Iris pigment epithelial cell (primary cell): ENCODE results near the gene MYO5B.
"Not testable (repeated sequence)": the region's sequence is repeated elsewhere in the genome, so short reads cannot be mapped to it uniquely, and the experiment has no call there.

Experiments
- DNase-seq: peaks from one replicate; pipeline ENCODE4 v3.0.0-alpha.2; 2011; ENCODE audit warnings: low read depth

MYO5B gene

DNA sequence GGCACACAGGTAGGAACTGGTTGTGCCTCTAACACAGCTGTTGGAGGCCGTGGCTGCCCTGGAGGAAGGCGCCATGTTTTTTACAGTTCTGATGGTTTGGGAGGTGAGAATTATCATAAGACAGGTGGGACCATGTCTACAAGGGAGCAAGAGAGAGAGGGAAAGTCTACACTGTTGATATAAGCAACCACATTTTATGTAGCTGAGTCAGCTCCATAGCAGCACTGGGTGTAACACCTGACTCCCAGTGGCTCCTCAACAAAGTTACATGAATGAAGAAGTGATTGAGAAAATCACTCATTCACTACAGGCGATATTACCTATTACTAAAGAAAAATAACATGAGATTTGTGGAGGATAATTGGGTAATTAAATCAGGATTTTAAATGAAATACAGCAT lies 340.3 kb downstream of the MYO5B start:
- no peak for DNase-seq

DNA sequence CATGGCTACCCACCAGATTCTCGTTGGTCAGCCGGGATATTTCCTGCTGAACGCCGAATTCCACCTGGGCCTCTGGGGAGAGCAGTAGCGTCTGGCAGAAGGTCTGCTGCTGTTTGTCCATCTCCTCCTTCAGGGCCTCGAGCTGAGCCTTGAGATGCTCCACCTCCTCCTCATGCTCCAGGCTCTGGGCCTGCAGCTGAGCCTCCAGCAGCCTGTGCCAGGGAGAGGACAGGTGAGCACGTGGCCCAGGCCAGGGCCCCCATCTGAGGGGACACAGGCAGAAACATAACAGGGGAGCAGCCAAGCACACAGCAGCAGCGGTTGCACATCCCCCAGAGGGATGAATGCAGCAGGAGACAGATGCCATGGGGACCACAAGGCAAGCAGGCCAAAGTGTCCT lies 341.5 kb downstream of the MYO5B start:
- no peak for DNase-seq

DNA sequence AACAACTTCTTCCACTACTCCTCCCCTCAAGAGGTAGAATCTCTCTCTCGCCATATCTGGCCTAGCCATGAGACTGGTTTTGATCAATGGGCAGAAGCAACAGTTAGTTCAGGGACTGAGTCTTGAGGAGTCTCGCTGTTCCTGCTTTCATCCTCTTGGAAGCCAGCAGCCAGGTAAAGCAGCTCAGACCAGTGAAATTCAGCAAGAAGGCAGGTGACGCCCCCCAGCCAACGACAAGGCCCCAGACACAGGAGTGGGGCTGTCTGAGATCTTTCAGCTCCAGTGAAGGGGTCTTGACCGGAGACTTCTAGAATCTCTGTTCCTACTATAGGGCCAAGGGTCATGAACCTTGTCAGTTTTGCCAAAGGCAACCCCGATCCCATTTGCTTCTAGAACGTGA lies 341.9 kb downstream of the MYO5B start:
- no peak for DNase-seq

DNA sequence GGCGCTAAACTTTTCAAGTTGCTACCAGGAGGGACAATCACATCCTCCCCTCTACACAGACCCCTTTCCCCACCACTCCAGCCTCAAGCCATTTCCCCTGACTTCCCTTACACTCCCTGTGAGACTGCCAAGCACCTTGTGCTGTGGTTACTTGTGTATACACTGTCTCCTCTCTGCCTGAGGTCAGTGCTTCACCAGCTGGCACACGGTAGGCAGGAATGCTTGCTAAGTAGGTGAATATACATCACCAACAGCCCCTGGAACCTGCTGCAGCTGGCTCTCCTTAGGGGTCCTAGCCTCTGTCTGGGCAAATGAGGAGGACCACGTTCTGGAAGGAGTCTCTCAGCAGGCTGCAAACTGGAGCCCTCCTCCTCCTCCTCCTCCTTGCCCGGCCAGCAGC lies 343.3 kb downstream of the MYO5B start:
- no peak for DNase-seq

DNA sequence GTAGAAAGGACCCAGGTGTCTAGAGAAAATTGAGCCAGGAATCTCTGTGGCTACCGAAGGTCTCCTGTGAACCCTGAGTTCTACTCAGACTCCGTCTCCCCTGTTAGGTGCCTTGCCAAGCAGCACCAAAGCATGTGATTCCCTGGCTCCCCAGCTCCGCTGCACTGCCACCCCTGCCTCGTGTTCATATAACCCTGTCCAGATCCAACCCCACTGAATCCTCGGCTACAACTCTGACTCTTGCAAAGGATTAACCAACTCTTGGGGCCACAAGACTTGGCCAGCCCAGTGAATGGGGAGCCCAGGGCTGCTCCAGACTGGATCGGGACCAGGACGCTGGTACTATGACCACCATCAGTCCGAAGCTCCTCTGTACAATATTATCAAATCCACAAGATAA lies 344.3 kb downstream of the MYO5B start:
- no peak for DNase-seq

DNA sequence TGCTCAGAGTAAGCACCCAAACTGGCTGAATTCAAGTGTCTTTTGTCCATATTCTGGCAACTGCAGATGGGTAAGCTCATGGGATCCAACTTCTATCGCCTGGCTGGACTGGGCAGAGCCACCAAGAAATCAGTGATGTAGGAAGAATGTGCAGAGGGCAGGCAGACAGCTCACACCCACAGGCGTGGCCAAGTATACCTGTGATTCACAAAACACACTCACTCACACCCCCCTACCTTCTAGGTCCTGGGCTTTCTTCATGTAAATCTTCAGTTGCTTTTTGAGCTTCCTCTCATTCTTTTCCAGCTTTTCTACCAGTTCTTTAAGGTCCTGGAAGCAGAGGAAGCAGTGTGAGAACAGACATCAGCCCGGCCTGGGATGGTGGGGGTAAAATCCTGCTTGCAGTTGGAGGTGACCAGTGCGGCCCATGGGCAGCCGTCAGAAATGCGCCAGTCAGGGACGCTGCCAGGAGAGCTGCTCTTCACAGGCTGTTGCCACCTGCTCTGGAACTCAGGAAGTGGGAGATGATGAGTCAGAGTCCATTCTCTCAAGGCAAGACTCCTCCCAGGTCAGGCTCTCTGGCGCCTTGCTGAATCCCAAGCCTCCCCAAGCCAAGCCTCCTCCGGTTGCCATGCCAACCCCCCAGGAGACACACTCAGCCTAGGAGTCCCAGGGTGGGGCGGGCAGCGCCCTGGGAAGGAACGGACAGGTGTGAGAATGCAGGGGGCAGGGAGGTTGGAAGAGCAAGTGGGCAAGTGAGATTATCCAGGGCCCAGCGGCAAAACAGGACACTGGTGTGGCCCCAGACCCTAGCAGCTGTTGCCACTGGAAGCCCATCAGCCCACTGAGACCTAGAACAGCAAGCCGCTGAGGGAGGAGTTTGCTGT lies 345.4 kb downstream of the MYO5B start:
- peak; percentile 93 for DNase-seq

DNA sequence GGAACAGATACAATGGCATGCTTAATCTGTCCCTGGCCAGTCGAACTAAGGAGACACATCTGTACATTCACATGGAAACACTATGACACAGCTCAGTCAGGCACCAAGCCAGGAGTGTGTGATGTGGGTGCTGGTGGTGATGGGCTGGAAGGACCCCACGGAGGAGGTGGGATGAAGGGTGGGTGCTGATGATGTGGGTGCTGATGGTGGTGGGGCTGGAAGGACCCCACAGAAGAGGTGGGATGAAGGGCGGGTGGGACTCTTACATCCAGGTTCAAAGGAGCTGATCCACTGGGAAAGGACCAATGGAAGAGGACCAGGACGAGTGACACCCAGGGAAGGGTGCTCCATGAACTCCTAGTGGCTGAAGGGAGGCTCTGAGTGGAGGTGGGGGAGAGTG lies 346.8 kb downstream of the MYO5B start:
- DNase-seq = no peak

DNA sequence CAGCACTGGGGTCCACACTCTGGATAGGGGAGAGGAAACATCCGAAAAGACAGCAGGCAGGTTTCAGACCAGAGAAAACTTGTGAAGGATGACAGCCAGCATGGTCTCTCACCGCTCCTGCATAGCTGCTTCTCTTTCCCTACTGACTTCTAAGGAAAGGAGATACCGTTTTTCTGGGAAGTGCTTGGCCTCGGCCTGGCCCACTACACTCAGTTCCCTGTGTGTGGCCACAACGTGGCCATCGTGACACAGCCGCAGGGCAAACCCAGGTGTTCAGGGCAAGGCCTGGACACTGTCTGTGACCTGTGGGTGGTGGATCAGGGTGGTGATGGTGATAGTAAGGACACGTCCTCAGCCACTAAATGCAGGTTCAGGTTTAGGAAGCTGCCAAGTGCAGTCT lies 347.4 kb downstream of the MYO5B start:
- no peak for DNase-seq

DNA sequence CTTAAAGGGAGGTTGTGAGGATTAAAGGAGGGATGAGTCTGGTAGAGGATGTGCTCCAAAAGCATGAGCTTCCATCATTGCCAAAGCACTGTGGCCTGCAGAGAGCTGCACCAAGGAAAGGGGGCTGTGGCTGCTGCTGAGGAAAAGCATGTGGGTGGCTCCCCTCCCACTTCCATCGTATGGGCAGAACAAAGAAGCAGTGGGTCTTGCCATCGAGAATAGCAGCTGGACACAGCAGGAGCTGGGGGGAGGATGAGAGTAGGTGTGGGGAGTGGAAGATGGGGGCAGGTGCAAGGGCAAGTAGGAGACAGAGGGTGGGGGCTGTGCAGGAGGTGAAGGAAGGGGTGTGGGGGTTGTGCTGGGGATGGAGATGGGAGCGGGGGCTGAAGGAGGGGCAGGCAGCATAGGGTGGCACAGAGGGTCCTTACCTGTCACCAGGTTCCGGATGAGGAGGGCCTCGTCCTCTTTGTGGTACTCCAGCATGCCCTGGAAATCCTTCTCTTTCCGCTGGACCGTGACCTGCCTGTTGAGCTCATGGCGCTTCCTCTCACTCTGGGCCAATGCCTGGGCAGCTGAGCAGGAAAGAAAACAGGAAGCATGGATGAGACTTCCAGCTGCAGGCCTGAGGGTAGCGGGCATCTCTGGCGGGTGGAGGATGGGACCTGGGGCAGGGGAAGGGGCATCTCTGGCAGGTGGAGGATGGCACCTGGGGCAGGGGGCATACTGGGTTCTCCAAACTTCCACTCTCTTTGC lies 348.1 kb downstream of the MYO5B start:
- DNase-seq = no peak

DNA sequence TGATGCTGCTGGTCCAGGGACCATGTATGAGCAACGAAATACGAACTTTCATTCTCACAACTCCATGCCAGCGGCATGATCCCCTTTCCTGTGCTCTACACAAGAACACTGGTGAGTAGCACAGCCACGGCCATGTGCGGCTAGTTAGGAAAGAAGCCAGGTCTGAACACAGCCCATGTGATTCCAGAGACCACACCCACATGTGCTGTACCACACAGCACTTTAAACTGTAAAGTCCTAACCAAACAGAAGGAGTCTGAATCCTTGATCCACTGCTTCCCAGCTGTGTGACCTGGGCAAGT lies 348.6 kb downstream of the MYO5B start:
- peak; percentile 62 for DNase-seq

DNA sequence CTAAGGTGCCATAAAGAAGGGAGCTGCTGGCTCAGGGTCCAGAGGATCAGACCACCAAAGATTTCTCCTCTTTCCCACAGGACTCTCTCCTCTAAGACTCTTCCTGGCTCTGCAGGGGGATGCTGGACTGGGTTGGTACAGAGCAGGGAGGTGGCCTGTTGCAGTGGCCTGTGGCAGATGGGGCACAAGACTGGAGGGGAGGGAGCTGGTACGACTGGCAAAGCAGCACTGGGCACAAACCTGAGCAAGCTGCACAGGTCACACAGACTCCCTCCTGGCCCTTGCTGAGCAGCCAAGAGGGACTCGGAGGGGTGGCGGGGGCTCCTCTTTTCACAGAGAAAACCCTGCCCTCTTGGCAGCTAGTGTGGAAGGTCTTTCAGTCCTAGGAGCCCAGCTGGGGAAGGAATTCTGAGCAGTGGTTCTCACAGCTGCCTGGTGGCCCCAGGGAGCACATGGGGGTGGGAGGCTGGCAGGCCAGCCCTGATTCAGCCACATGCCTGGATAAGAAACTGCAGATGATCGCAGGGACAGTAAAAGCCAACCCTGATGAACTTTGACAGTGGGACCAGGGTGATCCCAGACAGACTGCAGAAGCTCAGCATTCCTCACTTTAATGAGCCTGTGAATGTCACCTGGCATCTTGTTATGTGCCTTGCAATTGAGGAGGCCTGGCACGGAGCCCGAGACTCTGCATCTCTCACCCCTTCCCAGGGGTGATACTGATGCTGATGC lies 349.2 kb downstream of the MYO5B start:
- no peak for DNase-seq

DNA sequence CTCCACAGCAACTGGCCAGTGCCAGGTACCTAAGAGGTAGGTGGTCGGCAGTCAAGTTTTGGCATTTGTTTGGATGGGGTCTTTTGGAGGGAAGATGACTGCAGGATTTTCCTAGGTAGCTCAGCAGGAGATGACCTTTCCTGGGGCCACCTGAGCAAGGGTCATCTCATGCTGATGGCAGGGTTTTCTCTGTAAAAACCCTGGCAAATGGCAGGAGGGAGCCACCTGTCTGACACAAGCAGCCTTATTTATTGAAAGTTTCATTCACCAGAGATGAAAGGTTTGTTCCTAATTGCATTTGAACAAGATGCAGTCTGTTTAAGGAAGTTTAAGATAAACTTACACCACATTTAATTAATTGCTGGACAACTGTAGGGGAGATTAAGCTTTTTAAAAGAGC lies 350.0 kb downstream of the MYO5B start:
- no peak for DNase-seq

DNA sequence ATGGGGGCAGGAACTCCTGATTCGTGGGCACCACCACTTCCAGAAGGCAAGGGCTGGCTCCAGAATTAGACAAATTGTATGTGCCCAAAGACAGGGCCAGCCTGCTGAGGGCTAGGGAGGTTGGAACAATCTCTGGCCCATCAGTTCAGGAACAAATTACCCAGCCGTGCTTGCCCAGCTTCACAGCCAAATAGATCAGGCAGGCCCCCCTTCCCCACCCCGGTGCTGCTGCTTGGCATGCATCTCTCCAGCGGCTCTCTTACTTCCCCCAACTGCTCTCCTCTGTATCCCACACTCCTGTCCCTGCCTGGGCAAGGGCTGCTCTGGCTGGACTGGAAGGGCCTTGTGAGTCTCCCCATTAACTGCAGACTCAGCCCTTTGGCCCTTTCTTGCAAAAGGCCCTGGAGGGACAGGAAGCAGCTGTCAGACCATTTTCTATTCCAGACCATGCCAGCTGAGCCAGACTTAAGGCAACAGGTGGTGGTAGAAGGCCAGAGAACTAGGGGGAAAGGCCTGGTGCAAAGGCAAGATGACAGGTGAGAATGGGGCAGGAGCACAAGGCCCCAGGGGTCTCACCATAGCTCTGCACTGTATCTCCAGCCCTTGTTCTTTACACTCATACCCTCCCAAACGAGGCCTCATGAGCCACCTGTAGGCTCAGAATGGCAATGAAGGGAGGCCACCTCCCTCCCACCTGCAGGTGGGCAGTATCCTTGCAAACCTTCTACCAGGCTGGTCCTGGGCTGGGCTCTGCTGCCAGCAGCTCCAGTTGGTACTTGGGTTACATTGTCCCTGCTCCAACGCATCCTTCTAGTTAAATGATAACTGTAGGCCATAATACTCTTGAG lies 350.9 kb downstream of the MYO5B start:
- DNase-seq = no peak

DNA sequence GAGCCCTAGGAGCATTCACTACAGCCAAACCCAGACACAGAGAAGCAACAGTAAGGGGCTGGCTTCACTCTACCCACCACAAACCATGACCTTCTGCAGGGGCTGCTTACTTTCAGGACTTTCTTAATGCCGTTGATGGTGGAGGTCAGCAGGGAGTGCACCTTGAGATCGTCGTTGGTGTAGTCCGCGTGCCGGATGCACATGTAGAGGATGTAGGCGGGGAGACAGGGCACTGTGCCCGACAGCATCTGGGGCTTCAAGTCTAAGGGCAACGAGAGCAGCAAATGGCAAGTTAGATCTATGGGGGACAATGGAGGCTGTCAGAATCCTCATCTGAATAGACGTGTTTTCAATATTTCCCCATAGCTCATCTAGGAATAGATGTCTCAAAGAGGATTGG lies 351.8 kb downstream of the MYO5B start:
- DNase-seq = no peak

DNA sequence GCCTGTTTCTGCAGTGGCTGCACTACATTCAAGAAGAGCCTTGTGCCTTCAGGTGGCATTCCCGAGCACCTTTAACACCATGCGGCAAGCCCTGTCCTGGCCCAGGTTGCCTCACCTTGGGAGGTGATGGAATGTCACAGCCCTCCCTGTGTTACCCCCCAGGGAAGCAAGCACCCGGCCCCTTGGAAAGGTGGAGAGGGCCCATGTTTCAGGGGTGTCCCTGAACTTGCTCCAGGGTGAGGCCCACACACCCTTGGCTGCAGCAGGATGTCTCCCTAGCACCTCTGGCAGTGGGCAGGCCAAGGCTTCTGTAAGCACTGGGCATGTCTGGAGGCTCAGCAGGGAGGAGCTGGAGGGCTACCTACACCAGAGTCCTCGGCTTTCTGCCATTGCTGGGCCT lies 352.3 kb downstream of the MYO5B start:
- DNase-seq = no peak

DNA sequence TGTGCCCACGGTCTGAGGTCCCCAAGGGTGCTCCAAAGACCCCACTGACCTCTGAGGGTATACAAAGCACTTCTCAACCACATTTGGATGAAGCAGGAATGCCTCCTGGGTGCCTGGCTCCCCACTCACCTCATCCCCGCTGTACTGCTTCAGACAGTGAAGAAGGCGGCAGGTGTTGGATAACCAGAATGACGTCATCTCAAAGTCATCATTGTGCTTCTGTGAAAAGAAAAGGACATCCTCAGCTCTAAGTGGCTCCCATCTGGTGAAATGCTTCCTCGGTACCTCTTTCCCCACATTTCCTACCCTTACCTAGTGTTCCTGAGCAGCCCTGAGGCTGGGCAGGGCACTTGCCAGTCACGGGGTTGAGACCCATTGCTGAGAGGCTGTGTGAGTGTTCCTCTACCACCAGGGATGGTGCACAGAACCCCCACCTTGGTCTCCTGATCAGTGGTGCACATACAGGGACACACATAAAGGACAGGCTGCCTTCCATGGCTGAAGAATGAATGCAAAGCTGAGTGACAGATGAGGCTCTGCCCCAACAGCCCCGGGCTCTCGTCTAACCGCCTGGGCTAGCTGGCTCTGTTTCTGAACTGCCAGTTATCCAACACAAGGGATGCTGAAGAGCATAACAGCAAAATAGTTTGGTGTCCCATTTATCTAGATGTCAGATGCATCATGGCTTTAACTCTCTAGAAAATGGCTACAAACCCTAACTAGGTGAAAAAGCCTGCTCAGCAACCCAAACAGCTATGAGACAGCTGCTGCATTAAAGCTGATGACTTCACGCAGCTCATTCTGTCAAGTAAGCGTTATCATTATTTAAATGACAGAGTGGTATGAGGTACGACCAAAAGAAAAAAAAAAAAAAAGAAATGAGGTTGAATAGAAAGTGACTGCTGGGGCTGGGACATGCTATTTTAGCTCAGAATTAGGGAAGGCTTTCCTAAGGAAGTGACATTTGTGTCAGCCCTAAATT lies 353.4 kb downstream of the MYO5B start:
- DNase-seq = no peak

DNA sequence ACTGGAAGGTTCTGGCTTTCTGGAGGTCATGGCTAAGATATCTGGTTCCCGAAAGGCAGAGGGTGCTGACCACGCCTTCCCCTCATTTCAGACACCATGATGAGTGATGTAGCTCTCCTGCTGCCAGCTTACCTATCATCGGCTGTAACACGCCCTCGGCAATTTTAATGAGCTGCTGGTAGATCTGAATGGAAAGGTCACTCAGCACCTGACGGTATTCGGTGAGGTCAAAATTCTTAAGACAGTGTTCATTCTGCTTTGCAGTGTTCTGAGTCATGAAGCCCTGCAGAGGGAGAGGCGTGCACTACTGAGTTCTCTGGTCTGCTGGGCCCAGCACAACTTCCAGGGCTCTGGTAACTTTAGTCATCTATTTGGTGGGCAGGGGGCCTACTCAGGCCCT lies 355.9 kb downstream of the MYO5B start:
- peak; percentile 85 for DNase-seq

DNA sequence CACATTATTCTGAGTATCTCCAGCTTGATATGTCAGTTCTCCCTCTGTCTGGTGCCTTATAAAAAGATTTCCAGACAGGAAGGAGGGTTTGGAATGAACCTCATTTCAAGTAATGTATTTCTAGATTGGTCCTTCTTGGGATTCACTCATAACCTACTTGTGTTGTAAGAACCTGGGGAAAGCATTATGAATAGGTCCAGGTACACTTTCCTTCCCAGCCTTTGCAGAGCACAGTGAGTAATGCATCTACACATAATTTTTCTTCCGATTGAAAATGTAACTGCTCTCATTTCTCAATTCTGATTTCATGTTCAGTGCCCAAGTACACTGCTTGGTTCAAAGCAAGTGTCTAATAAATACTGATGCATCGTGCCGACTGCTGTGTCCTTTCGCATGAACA lies 356.6 kb downstream of the MYO5B start:
- no peak for DNase-seq

DNA sequence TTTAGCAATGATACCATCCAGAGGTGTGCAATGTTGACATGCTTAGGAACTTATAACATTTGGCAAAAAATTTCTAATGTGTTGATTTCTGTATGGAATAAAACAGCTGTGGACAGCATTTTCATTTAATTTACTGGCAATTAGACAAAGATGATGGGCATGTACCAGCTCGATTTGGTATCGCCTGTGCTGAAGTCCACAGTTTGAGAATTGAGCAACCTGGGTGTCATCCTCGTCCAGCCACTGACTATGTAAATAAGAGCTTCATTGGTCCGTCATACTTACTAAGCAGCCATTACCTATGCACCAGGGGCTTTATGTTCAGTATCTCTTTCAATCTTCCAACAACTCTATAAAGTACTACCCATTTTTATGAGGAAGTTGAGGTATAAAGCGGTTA lies 357.1 kb downstream of the MYO5B start:
- DNase-seq = no peak

DNA sequence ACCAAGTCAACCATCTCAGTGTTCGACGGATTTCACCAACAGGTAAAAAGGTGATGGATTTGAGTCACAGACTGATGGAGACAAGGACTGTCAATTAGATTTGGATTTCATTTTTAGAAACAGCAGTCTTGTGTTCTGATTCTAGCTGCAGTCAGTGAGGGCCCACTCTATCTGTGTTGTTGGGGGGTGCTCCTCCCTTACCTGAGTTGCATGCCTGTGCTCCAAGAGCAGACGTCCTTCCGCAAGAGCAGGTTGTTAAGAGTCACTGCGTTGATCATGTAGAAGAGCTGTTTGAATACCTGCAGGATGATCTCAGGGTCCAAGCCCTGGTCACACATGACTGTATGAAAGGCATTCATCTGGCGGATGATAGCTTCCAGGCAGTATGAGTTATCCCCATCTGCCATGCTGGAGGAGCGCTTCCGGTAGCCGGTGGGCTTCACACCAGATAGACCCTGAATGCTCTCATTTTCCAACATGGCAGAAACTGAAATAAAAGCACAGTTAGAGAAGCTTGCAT lies 357.6 kb downstream of the MYO5B start:
- not testable (repeated sequence) for DNase-seq

DNA sequence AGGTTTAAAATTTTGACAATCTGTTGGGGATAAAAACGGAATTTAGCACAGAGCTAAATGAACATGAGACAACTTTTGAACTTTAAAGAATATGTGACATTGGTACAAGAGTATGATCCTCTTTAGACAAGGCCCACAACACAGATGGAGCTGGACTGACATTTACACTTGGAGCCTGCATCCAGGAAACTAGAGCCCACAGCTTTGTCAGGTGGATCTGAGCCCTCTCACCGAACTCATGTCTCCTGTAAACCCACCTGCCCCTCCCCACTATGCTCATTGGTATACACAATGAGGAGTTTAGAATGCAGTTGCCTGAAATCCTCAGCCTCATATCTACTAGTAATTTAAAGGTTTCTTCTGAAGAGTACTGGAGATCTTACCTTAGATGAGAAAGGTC lies 359.5 kb downstream of the MYO5B start:
- no peak for DNase-seq
